NCI-H128 (cell line): Measurements from ENCODE around the gene TSC1.

Experiments
- DNase-seq: peaks from one replicate; lab custom pipeline; 2025; ENCODE audit not compliant: unreplicated experiment; lab: John Stamatoyannopoulos, UW

TSC1 gene

DNA sequence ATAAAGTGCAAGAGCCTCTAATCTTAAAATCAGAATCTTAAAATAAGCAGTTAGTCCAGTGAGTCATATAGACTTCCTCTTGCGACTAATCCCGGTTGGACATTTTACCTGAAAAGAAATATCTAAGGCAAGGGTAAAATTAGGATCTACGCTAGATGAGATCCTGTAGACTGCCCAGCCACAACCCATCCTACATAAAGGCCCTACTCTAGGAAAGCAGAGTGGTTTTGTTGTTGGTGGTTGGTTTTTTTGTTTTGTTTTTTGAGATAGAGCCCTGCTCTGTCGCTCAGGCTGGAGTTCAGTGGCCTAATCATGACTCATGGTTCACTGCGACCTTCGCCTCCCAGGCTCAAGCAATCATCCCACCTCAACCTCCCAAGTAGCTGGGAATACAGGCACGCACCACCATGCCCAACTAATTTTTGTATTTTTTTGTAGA, 6.9 kb downstream of the TSC1 start:
- no peak for DNase-seq

DNA sequence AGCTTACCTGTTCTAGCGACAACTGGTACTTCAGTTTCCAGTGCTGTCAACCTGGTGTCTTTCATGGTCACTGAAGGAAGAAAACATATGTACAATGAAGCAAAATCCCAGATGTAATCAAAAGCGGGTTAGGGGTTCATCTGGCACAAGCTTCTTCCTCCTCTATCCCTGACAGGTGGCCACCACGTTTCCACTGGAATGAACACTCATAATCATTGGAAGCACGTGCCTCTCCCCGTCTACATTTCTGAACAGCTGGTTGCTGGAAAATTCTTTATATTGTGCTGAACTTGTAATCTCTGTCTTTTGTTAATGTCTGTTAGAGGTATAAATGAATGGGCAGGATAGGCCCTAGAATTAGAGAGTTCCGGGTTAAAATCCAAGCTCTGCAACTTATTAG, 9.4 kb downstream of the TSC1 start:
- no peak for DNase-seq

DNA sequence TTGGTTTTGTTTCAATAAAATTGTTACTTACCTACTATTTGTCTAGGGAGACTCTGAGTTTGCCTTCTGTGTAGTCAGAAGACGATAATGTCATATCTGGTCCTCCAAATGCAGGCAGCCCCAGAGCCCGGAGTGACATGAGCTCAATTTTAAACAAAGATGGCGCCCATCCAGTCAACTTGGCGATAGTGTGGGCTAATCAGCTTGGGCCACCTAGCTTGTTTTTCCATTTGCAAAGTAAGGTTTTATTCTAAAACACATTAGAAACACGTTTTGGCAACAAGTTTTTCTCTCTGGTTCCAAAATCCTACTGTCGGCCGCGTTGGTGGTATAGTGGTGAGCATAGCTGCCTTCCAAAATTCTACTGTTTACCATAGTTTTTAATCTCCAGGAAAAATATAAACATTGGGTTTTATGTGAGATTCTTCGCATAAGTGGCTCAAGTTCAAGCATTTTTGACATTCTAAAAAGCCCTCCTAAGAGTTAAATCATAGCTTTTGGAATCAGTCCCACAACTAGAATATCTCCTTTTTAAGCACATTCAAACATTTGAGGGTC, 13.2 kb downstream of the TSC1 start:
- DNase-seq = no peak

DNA sequence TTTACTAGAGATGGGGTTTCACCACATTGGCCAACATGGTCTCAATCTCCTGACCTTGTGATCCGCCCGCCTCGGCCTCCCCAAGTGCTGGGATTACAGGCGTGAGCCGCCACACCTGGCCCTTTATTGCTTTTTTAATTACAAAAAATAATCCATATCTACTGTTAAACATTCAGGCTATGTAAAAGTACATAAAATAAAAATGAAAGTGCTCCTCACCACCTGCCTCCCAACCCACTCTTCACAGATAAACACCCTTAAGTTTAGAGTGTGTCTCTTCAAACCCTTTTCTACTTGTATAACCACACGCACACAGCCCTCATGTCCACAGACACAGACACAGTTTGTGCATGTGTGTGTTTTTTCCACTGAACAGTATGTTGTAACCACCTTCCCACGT, 16.7 kb downstream of the TSC1 start:
- DNase-seq = no peak

DNA sequence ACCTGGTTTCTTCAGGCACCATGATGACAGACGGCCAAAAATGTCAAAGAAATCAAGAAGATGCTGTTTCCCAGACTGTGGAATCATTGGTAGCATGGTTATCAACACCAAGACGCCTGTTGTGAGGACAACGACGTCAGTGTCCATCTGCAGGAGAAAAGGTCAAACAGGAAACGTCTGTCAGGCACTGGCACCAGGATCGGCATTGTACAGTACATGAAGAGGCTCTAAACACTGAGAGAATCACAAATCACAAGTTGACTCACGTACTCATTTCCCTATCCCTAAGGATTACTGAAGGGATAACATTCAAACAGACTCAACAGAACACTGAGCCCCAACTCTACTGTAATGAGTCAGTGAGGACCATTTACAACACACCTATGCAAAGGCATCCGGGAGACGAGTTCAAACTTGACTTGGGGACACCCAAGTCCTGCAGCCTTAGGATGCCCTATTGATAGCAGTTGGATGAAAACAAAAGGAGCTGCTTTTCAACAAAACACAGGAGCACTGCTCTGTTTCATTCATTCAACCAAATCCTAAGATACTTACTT, 21.0 kb downstream of the TSC1 start:
- no peak for DNase-seq

DNA sequence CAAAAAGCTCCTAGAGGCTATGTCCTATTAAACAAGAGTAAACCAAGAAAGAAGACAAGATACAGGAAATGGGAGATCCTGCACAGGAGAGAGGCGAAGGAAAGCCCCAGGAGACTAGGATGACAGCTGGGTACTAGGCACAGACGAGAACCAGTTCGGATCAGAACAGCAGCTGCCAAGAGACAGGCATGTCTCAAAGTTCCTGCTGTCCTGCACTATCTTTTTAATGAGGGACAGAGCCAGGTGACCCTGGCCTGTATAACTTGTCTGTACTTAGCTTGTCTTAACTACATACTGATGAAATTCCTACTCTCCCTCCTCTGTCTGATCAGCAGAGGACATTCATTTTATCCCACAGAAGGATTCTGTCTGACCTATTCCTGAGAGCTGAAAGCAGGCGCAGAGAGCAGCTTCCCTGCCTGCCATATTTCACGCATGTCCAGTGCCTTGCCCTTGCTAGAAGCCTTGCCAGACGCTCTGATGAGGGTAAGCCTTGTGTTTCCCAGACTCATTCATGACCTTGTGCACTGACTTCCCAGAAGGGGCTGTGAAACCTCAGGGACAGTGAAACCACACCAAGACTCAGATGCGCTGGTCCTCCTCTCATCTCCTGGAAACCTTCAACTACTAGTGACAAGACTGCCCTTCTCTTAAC, 24.7 kb downstream of the TSC1 start:
- DNase-seq = no peak

DNA sequence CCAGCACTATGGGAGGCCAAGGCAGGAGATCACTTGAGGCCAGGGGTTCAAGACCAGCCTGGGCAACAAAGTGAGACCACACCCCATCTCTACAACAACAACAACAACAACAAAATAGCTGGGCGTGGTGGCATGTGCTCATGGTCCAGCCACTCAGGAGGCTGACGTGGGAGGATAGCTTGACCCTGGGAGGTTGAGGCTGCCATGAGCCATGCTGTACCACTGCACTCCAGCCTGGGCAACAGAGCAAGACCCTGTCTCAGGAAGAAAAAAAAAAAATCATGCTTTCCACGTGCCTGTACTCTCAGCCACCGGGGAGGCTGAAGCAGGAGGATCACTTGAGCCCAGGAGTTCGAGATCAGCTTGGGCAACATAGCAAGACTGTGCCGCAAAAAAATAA, 29.5 kb downstream of the TSC1 start:
- no peak for DNase-seq

DNA sequence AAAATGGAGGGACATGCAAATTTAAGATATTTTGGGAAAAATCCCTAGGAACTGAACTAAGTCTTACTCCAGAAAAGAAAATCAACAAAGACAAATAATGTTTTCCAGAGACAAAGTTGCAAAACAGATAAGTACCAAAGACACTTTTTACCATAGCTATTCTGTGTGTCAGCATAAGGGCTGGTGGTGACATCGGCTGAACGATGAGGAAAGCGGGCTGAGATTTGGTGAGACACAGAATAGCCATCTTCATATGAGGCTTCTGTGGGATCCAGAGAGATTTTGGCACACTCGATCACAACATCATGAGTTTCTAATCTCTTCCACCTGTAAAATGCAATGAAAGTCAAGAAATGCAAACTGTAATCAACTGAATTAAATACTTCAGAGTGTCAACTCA, 32.3 kb downstream of the TSC1 start:
- no peak for DNase-seq

DNA sequence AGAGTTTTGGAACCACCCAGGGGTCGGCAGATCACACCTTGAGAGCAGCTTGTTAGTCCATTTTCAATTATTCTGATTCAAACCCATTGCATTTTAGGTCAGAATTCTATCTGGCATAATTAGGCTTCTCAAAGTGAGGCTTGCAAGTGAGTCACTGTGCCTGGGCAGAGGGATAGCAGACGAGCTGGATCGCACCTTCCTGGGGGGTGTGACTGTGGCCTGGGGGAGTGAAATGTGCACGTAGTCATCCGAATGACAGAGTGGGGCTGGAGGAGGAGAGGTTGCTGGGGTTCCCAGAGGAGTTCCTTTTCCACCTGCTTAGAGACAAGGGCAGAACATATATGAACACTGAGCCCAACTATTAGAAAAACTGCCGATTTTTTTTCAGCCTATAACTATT, 34.0 kb downstream of the TSC1 start:
- no peak for DNase-seq

DNA sequence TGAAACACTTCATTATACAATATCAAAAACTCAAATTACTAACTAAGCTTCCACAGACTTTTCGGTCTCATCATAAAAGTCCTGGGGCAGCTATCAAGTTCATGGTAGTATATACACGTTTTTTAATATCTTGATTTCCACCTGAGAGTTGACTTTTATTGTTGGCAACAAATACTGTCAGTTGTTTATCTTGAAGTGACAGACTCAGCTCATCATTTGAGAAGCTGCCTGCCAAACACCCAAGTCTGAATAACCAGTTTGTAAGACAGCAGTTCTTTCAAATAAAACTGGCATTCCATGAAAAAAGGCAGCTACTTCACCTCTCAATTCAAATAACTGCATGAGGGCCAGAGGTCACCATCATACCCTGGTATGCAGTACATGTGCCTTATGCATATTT, 35.1 kb downstream of the TSC1 start:
- DNase-seq = no peak

DNA sequence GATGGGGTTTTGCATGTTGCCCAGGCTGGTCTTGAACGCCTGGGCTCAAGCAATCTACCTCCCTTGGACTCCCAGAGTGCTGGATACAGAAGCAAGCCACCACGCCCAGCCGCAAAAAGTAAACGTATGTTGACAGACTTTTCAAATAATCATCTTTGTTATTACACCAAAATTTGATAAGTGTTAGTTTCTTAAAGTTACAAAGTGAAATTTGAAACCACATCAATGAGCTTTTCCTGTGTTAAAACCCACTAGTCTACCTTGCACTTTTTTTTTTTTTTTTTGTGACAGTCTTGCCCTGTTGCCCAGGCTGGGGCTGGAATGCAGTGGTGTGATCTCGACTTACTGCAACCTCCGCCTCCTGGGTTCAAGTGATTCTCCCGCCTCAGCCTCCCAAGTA, 35.8 kb downstream of the TSC1 start:
- DNase-seq = no peak

DNA sequence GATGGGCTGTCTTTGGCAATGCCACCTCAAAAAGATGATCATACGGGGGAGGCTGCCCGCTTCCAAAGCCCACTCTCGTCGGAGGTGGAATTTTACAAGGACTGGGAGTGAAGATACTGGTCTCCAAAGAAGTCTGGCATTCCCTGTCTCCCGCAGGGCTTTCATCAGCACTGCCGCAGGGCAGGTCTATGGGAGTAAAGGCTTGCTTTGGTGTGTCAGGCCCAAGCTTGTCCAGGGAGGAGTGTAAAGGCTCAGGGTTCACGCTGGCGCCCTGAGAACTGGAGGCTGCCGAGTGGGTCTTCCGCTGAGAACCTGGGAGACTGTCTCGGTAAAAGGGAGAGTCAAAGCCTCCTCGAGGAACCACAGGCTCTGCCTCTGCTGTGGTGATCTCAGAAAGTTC, 38.7 kb downstream of the TSC1 start:
- no peak for DNase-seq

DNA sequence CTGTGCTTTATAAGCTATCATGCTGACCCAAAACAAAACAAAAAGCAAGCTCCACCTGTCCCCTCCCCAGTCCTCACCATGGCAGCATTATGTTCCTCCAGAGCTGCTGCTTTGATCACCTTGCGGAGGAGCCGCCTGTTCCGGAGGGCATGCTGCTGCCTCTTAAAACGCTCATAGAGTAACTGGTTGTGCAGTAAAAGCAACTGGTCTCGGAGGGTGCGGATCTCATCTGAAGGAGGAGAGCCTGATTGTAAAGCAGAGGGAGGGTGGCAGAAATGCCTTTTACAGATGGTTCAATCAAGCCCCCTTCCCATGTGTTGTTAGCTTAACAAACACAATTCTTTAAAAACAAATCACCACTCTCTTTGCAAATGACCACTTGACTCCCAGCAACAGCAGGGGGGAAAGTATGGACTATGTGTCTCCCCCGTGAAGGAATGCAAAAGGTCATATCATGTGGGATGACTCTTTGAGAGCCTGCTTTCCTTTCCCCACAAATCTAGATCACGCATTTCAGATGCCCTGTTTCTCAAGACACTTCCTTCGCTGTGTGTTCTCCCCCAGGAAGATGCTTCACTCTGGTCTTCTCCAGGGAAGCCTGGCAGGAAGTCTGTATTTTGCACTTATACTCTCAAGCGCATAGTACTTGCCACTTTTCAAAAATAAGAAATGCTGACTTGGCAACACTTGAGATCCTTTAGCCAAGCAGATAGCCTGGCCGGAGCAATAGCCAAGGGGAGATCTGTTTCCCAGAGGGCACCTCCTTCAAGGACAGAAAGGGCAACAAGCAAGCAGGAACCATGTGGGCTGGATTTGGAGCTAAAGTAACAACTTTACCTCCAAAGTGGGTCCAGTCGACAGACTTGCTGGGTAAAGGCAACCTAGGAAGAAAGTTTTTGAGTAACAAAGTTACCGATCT, 40.6 kb downstream of the TSC1 start:
- no peak for DNase-seq

DNA sequence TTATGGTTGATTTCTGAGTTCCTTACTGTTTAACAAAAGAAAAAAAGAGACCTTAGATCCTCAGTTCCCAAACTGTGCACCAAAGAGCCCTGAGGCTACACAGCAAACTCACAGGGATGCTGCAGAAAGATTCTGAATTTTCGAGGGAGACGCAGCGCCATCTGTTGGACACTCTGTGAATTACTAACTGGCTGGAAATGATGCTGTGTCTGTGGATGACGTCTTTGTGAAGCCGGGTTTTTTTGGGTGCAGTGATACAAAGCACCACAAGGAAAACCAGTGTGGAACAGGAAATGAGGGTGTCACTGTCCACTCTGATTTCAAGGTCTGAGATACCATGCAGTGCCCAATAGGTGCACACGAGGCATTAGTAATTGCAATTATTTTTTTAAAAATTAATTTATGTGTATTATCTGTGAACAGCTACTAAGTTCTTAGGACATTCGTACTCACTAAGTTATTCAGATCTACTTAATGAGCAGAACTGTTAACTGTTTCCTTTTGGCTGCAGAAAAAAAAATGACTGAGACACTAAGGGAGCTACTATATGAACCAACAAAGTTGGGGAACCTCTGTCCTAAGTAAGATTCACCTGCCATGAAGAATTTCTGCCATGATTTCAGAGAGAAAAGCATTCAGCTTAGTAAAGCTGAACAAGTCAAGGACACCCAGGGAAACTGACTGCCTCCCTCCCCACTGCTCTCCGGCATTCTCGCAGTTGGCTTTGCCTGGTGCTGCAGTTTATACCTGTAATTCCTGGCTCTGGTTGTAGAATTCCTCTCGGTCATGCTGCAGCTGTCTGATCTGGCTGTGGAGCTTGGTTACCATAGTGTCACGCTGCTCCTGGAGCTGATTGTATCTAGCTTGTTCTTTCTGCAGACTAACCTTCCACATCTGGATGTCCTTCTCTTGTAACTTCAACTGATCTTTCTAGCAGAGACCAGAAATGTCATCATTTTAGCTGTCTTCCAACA, 42.3 kb downstream of the TSC1 start:
- DNase-seq = peak; percentile 49

DNA sequence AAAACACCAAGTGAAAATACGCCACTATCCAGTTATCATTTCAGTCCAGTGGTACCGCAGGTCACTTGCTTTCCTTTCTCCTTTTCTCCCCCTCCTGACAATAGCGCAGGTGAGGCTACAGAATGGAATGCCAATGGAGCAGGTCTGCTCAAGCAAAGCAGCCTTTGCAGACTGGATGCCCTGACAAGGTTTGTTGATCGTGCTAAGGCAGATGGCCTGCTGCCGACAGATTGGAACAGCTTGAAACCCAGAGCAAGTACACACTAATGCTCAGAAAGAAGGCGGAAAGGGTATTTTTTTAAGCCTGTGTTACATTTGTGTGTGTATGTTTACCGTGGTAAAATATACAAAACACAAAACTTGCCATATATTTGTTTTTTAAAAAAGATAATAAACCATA, 46.4 kb downstream of the TSC1 start:
- no peak for DNase-seq

DNA sequence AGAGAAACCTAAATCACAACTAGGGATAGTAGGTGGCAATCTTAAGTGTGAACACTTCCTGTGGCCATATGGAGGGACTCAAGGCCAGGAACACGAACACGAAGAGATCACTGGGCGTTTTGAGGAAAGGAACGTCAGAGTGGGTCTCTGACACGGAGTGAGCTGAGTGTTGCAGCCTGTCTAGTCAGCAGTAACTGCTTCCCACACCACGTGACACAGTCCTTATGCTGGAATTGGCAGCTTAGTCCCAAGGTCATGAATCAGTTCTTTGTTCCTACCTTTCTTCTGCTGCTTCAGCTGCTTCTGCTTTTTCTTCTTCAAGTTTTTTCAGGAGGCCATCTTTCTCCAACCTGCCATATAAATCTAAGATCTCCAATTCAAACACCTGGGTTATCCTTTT, 47.5 kb downstream of the TSC1 start:
- no peak for DNase-seq

DNA sequence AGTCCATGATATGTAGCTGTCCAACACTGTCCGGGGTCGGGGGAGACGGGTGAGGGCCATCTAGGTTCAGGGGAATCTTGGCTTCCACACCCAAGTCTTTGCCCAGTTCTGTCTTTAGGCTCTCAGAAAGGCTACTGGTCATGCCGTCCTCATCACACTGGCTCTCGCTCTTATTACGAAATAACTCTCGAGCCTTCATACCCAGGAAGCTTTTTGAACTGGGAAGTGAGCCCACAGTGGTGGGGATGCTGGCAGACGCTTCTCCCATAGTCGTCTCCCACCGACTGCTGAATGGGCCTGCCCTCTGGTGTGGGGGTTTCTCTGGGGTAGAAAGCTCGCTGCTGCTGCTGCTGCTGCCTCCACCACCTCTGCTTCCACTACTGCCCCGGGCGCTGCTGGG, 48.2 kb downstream of the TSC1 start:
- no peak for DNase-seq

DNA sequence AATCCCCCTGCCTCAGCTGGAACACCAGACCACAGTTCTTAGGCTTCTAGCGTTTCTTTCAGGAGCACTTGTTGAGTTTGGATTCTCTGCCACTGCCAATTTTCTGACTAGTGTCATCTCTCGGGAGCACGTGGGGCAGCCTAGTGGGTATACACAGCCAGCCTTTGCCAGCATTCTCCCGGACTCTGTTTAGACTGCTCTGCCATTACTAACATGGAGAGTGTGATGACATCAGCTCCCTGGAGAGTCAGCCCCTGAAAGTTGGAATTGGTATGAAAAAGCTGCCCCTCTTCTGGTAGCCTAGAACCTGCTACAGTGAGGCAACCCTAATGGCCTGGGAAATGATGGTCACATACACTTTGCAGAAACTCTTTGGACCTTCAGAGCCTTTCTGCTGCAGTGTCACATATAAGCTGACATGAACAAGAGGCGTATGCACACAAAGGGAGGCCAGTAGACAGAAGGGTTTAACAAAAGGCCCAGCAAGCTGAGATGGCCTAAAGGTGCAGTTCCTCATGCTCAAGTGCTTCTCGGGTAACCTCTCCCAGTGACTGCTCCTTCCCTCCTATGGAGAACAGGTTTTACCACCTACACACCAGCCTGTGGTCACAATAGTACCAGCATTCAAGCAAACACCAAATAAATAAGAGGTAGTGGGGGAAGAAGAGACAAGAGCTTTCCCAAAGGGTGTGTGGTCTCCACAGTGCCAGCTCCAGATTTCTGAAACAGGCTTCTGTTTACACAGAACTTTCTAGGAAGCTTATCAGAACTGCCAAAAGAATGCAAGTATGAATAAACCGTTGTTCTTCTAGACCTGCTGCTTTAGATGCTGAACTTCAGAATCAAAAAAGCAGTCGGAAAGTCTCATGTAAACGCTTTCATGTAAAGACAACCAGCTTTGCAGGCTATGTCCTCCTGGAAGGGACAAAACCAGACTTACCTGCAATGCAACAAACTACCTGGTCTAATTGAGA, 49.3 kb downstream of the TSC1 start:
- DNase-seq = no peak

DNA sequence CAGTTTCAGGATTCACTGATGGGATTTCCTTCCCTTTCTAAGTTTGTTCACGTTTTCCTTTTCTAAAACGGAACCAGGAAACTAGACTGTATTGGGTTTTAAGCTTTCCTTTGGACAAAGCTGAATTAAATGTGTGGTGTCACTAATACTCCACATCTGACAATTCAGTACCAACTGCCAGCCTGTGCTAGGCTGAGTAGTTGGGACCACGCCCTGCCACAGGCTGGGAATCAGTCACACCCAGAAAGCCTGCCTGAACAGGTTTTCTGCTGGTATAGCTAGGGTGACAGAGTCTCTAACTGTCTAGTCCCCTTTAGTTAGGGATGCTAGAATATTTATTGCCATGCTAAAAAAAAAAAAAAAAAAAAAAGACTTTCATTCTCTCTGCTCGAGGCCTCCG, 50.1 kb downstream of the TSC1 start:
- DNase-seq = no peak

DNA sequence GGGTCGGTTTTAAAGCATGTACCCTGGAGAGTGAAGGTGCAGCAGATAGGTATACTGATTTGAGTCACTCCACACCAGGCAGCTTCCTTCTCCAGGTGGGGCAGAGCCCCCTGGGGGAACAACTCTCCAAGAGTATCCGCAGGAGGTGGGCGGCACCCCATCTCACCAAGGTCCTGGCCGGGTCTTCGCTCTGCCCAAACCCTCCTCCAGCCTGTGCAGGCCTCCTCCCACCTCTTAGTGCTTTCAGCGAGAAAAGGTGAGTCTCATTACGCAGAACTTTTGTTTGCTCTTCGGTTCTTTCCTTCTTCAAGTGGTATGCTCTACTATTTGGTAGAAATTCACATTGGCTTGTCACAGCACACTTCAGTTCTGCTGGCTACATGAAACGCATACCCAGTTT, 52.0 kb downstream of the TSC1 start:
- no peak for DNase-seq
